Choroid plexus epithelial cell (primary cell): ENCODE results near the gene TBC1D1.

ENCODE experiments used
- DNase-seq: peaks from one replicate; pipeline ENCODE4 v3.0.0-alpha.2; 2010; ENCODE audit warnings: low read depth
- H3K4me3 ChIP-seq: 2 replicates; pipeline ENCODE4 v1.5.1; 2011; ENCODE audit warnings: low read depth, mild to moderate bottlenecking, control low read depth, low read length, moderate library complexity
- TF ChIP-seq, protein P1 (sequence below): conservative IDR thresholded peaks from 2 replicates; pipeline ENCODE4 v1.5.1; 2011; ENCODE audit warnings: low read depth, mild to moderate bottlenecking, control low read depth, inconsistent platforms, low read length, moderate library complexity

Gene TBC1D1

DNA sequence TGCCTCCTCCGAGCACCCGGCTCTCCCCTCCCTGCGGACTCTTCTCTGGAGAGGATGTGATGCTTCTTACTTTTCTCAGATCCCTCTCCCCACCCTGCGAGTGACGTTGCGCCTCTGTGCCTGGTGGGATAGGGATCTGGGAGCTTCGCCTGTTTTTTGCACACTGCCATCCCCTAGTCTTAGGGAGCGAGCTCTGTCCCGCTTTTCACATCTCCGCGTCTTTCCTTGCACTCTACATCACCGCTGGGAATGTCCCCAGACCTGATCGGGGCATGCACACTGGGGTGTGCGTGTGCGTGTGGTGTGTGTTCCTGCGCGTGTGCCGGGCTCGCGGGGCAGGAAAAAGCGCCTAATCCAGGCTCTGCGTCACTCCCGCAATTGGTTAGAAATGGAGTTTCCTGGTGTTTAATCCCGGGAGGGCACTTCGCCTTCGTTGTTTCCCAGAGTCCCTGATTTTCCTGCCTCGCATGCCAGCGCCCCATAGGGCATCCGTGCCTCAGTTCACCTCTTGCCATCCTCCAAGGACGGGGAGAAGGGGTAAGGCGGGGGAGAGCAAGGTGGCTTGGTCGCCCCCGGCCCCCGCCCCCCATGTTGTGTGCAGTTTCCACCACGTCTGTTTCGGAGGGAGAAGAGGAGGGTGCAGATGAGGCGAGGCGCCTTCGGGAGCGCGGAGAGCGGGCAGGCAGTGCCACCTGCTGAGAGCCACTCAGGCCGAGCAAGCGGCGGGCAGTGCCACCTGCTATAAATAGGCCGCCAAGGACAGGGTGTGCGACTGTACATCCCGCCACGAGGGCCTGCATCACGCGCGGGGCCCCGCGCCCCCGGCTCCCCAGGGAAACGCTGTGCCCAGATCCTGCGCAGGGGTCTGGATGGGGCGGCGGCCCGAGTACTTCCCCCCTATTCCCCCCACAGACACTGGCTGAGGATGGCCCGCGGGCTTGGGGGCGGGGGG is 759 bp upstream of the TBC1D1 start:
- no peak for DNase-seq
- H3K4me3 ChIP-seq: peak overlapping the region; percentile 70
- TF ChIP-seq, protein P1, sequence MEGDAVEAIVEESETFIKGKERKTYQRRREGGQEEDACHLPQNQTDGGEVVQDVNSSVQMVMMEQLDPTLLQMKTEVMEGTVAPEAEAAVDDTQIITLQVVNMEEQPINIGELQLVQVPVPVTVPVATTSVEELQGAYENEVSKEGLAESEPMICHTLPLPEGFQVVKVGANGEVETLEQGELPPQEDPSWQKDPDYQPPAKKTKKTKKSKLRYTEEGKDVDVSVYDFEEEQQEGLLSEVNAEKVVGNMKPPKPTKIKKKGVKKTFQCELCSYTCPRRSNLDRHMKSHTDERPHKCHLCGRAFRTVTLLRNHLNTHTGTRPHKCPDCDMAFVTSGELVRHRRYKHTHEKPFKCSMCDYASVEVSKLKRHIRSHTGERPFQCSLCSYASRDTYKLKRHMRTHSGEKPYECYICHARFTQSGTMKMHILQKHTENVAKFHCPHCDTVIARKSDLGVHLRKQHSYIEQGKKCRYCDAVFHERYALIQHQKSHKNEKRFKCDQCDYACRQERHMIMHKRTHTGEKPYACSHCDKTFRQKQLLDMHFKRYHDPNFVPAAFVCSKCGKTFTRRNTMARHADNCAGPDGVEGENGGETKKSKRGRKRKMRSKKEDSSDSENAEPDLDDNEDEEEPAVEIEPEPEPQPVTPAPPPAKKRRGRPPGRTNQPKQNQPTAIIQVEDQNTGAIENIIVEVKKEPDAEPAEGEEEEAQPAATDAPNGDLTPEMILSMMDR: no peak

DNA sequence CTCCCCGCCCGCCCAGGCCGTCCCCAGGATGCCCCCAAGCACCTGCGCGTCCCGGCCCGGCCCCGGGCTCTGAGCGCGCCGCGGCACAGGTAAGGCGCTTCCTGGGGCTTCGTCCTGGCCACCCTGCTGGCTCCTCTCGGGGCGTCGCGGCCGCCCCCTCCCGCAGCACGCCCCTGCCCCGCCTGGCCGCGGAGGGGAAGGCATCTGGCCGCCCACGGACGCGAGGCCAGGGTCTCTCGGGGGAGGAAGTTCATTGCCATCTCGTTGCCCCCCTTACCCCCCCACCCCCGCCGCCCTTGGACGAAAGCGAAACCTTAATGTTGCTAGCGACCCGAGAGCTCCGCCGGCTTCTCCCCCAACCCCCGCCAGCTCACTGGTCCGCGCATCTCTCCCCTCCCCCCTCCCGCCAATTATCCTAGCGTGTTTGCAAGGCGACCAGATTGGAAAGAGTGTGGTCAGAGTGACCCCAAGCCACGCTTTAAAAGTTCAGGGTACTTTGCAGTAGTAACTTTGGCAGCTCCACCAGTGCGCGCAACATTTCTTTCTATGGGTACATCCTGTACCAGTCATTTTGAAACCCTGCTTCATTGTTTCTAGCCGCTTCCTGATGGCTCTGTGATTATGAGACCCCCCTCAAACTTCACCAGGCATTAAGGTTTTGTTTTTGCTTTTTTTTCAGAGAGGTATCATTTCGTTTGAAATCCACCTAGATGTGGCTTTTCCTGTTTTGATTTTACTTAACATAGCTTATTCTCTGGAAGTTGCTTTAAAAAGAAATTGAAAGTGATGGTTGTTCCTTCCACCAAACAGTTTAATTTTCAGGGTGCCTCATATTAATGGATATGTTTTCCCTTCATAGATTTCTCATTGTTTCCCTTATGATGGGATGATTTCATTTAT is 626 bp downstream of the TBC1D1 start:
- DNase-seq: peak; percentile 26
- peak overlapping the region; percentile 70 for H3K4me3 ChIP-seq
- TF ChIP-seq, protein P1: no peak

DNA sequence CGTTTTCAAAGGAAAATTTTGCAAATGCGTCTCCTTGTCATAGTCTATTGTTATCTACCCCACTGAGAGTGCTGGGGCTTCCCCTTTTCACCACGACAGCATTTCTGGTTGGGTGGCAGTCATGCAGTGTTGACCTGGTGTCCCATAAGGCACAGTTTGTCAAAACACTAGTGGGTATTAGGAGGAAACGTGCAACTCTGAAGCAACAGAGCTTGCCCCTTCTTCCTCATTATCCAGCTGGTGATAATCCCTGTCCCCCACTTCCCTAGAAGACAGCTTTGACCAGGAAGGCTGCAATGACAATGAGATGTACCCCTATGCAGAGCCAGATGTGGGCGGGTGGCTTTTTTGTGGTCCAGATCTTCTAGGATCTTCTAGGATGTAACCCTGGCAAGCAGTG is 1.8 kb downstream of the TBC1D1 start:
- no peak for DNase-seq
- no peak overlapping the region for H3K4me3 ChIP-seq
- TF ChIP-seq, protein P1: no peak

DNA sequence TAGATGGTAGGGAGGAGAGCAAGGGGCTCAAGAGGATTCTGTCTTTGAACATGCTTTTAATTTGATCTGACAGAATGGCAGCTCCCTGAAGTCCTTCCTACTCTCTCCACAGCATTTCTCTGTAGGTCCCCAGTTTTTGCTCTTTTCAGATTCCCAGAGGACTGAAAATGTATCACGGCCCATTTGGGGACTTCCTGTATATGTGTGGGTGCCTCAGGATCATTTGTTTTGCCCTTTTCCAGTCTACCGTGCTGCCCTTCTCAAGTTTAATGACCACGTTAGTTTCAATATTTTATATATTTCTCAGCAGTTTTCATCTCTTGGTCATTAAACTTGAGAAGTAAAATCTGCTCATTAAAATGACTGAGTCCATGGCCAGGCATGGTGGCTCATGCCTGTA is 2.3 kb downstream of the TBC1D1 start:
- no peak for DNase-seq
- H3K4me3 ChIP-seq: no peak overlapping the region
- TF ChIP-seq, protein P1: no peak

DNA sequence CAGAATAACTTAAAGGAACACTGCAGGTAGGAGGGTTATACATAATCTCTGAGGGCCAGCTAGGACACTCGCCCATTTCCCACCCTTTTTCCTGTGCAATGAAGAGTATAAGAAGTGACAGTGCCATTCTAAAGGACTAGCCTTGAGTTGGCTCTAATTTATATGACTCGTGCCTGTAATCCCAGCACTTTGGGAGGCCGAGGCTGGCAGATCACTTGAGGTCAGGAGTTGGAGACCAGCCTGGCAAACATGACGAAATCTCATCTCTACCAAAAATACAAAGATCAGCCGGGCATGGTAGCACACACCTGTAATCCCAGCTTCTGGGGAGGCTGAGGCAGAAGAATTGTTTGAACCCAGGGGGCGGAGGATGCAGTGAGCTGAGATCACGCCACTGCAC is 4.4 kb downstream of the TBC1D1 start:
- no peak overlapping the region for H3K4me3 ChIP-seq
- DNase-seq: no peak
- TF ChIP-seq, protein P1: no peak

DNA sequence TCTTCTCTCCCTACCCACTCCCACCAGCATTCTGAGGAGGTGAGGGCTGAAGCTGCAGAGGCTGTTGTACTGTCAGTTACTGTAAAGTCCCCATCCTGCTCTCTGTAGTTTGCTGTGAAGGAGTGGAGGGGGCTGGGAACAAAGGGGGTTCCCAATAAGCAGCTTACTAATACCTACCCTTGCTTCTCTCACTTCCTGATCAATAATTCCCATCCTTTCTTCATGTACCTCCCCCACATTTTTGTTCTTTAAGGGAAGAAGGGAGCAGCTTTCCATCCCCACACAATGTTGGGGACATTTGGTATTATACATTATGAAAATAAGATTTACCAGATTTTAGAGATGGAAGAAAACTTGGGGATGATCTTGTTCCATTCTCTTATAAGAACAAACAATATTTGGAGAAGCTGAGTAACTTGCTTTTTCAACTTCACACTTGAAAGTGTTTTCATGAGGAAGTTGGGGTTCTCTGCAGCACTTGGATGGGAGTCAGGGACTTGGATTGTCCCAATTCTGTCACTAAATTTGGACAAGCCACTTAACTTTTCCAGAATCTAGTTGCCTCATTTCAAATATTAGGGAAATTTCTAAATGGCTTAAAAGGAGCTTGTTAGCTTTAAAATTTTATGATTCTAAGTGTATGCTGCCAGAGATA is 5.4 kb downstream of the TBC1D1 start:
- DNase-seq: no peak
- TF ChIP-seq, protein P1: no peak
- H3K4me3 ChIP-seq: no peak overlapping the region
